GM19023 (cell line): Measurements from ENCODE around the gene NAA10.

Source experiments
- ATAC-seq: cut with Tn5 transposase; IDR thresholded peaks from one replicate; pipeline ENCODE4 v1.9.1; 2021; ENCODE audit warnings: mild to moderate bottlenecking, moderate library complexity; ENCODE audit not compliant: unreplicated experiment

NAA10 gene

DNA sequence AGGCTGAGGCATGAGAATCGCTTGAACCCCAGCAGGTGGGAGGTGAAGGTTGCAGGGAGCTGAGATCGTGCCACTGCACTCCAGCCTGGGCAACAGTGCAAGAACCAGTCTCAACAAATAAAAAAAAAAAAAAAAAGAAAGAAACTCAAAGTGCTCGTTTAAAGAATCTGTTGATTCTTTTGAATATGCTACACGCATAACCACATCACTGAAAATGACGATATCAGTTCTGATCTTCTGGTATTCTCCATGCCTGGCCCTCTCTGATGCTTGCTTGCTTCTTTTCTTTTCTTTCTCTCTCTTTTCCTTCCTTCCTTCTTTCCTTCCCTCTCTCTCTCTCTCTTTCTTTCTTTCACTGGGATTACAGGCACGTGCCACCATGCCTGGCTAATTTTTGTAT lies 23.0 kb downstream of the NAA10 start:
- no peak for ATAC-seq

DNA sequence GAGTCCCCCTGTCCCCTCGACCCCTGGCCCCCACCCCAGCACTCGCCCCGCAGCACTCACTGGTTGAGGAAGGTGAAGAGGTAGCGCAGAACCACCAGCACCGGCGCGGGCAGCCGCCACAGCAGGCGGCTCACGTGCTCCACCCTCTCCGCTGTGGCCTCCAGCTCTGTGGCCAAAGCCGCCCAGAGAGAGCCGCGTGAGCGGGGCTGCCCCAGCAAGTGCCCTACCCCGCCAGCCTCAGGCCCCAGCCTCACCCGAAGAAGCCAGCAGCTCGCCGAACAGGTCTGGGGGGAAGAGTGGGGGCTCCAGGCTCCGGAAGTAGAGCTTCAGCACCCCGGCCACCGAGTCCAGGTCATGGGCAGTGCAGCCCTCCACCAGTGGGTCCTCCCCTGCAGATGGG lies 24.4 kb downstream of the NAA10 start:
- no peak for ATAC-seq

DNA sequence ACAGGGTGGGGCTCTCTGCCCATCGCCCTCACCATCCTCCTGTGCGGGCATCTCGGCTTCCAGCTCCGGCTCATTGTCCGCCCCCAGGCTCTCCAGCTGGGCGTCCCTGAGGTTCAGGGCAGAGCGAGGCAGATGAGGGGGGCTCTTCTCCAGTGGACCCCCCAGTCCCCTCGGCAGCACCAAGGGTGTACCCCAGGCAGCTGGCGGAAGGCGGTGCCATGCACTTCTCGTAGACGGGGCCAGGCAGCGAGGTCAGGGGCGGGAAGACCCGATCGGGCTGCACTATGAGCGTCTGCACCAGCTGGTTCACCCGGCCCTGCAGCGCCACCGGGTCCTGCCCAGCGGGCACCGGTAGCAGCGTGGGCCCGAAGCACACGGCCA lies 24.9 kb downstream of the NAA10 start:
- ATAC-seq: no peak

DNA sequence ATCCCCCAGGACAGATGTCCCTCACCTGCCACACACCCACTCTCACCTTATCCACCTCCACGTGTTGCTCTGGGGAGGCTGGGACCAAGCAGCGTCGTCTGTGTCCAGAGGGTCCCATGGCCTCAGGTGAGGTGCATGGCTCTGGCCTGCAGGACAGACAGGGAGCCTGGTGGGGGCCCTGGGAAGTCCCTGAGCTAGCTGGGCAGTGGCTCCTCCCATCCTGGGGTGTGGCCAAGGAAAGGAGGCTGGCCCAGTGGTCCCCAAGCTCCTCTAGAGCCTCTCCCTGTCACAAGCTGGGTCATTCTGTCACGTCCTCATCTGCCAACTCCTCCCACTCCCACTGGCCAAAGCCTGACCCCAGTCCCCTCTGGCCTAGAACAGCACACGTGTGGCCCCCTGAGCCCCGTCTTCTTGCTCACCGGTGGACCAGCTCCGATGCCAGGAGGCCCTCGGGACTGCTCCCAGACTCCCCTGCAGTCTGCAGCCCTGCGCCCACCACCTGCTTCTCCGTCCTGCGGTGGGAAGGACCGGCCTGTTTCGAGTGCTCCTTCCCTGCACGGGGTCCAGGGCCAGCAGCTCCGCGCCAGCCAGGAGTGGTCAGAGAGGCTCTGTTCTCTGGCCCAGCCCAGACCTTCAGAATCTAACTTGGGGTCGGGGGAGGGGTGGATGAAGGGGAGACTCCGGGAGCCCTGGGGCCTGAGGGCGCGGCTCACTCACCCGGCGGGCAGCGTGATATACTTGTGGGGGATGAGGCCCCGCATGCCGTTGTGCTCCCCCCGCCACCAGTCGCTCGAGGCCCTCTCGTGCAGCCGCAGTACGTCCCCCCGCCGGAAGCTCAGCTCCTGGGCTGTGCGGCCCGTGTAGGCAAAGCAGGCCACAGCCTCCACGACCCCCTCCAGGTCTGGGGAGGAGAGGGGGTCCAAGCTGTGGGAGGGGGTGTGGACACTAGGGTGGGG lies 25.5 kb downstream of the NAA10 start:
- ATAC-seq: no peak

DNA sequence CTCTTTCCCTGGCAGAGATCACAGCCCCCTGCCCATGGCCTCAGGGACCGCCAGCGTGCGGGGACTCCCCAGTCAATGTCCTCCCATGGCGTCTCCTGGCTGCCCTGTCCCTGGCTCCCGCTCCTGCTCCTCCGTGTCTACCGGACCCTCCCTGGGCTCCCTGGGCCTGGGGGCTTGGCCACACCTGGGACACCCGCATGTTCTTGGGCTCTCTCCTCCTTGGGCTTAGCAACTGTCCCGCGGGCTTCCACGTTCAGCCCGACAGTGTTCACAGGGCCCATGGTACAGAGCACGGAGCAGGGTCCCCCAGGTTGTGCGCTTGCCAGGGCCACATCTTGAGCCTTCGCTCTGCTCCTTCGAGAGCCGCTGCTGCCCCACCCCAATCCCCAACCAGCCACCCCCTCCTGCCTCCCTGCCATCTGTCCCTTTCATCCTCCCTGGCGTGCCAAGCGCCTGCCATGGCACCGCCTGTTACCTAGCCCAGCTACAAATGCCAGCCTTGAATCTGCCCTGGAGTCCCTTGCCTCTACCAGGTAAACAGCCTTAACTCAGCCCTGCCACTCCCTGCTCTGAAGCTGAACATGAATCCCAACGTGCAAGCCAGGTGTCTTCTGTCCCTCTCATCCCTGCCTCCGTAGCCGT lies 26.5 kb downstream of the NAA10 start:
- ATAC-seq: no peak

DNA sequence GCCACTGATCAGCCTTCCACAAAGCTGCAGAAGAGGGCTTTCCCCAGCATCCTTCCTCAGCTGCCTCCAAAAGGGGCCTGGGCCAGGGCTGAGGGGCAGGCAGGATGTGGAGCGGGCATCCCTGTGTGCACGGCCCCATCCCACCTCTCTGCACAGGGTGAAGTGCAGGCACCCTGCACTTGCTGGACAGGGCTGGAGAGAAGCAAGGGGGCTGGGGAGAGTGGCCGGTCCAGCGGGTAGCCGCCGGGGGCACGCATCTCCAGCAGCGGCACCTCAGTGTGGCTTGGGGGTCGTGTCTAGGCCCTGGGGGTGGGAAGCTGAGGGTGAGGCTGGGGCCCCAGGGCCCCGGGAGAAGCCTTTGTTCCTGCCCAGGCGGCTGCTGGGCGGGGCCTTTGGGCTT lies 27.4 kb downstream of the NAA10 start:
- no peak for ATAC-seq

DNA sequence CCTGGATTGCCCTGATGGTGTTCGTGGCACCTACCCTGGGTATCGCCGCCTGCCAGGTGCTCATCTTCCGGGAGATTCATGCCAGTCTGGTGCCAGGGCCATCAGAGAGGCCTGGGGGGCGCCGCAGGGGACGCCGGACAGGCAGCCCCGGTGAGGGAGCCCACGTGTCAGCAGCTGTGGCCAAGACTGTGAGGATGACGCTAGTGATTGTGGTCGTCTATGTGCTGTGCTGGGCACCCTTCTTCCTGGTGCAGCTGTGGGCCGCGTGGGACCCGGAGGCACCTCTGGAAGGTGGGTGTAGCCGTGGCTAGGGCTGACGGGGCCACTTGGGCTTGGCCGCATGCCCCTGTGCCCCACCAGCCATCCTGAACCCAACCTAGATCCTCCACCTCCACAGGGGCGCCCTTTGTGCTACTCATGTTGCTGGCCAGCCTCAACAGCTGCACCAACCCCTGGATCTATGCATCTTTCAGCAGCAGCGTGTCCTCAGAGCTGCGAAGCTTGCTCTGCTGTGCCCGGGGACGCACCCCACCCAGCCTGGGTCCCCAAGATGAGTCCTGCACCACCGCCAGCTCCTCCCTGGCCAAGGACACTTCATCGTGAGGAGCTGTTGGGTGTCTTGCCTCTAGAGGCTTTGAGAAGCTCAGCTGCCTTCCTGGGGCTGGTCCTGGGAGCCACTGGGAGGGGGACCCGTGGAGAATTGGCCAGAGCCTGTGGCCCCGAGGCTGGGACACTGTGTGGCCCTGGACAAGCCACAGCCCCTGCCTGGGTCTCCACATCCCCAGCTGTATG lies 28.5 kb downstream of the NAA10 start:
- ATAC-seq: no peak

DNA sequence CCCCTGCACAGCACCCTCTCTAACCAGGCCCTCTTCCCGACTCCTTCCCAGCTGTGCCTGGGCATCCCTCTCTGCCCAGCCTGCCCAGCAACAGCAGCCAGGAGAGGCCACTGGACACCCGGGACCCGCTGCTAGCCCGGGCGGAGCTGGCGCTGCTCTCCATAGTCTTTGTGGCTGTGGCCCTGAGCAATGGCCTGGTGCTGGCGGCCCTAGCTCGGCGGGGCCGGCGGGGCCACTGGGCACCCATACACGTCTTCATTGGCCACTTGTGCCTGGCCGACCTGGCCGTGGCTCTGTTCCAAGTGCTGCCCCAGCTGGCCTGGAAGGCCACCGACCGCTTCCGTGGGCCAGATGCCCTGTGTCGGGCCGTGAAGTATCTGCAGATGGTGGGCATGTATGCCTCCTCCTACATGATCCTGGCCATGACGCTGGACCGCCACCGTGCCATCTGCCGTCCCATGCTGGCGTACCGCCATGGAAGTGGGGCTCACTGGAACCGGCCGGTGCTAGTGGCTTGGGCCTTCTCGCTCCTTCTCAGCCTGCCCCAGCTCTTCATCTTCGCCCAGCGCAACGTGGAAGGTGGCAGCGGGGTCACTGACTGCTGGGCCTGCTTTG lies 29.2 kb downstream of the NAA10 start:
- no peak for ATAC-seq

DNA sequence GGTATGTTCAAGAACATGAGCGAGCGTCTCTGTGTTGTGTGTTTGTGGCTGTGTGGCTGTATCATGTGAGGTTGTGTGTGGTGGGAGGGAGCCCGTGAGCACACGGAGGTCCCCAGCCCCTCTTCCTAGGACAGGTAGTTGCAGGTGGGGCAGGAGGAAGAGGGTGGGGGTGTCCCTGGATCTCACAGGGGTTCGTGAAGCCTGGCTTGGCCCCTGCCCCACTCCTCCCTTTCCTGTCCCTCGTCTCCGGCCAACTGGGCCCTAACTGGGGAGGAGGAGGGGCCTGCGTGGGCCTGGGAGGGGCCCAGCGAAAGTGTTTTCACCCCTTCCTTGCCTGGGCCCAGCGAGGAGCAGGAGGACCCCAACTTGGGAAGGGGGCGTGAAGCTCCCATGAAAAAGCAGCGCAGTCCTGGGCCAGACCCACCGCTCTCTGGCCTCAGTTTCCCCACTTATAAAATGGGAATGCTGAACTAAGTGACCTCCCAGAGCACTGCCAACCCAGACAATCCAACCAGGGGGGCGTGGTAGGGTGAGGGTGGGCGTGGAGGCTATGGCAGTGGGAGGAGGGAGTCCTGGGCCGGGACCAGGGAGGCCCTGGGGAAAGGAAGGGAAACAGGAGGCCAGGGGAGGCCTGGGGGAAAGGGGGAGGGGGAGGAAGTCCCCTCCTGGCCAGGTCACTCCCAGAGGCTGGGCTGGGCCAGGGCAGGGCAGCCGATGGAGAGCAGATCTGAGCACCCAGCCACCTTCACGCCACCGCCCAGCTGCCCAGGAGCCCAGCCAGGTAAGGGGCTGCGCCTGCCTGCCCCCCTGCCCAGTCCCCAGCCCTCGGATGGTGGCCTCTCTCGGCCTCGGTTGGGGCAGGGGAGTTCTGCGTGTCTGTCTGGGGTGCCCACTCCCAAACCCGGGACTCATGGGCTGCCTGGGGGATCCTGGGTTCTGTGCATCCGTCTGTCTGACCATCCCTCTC lies 30.6 kb downstream of the NAA10 start, which contains the start of gene AVPR2:
TSS of gene AVPR2 (plus strand) at position 683 of the 967 bp plus-strand sequence. CDS start 473 bp downstream, outside the sequence.
- ATAC-seq: no peak

DNA sequence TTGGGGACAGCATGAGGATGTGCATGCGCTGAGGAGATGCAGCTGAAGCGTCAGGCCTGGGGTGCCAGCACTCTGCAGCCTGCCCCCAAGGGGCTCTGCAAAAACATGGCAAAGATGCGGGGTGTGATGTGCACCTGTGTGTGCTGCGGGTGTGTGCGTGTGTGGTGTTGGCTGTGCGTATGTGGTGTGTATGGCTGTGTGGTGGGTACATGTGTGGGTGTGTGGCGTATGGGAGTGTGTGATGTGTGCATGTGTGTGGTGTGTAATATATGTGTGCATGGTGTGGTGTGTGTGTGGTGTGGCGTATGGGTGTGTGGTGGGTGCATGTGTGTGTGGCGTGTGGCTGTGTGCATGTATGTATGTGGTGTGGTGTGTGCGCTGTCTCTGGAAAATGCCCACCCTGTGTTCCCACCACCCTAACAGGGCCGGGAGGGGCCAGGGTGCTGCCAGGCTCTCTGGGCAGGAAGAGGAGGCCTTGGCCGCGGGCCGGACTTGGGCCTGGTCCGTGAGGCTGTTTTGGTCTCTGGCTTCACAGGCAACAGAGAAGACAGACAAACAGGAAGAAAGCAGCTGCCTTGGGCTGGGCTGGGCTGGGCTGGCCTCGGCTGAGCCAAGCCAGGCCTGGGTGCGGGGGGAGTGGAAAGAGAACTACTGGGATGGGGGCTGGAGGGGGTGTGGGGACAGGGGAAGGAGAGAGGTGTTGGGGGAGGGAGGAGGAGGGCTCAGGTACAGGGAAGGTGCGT lies 31.4 kb downstream of the NAA10 start:
- no peak for ATAC-seq

DNA sequence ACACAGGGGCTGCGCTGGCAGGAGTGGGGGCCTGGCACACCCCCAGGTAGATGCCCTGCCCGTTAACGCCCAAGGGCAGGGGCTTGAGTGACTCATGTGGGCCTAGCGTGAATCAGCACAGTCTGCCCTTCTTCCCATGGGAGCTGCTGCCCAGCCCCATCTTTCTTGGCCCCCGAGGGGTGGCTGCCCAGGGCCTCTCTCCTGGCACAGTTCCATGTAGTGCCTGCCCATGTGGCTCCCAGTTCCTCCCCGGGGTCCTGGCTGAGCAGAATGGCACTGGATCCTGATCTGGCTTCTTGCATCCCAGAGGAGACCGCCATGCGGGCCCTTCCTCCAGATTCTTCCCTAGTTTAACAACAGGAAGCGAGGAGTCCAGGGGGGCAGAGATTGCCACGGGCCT lies 32.5 kb downstream of the NAA10 start:
- no peak for ATAC-seq

DNA sequence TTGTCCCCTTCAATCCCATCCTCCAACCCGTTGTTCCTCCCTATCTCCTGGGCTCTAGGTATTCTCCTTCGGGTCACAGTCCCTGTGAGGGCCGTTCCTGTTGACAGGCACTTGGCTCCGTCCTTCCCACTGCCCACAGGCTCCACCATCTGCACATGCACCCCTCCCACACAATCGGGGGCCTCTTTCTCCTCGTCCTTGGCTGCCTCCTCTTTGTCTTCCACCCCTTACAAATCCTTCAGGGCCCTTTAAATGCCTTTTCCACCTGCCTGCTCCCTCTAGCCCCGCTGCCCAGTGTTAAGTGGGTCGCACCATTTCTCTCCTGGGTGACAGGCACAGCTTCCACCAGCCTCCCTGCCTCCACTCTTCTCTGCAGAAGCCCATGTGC lies 33.1 kb downstream of the NAA10 start:
- ATAC-seq: no peak

DNA sequence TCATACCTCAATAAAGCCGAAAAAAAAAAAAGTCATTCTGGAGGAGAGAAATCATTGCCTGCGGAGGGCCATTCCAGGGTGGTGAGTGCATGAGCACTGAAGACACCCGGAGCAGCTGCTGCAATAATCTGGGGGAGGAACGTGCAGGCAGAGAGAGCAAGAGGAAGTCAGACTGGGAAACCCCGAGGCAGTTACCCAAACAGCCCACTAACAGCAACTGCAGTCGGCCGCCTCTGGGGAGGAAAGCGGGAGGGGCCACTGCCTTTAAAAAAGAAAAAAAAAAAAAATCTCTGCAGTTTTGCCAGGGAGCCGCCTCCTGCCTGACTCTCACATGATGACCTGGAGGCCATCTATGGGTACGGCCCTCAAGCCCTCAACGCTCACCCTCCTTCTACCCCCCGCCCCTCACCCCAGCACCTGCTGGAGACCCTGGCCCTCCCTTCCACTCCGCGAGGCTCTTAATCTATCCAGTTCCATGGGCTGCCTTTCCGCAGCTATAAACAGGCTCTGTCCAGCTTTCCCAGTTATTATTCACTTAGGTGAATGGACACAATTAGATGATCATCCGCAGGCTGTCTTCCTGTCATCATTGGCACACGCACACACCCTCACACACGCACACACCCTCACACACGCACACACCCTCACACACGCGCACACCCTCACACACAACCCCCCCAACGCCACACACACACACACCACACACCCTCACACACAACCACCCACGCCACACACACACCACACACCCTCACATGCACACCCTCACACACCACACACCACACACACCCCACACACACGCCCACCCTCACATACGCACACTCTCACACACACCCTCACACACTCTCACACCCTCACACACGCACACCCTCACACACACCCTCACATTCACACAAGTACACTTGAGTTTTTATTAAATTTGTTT lies 33.7 kb downstream of the NAA10 start:
- ATAC-seq: peak; percentile 69

DNA sequence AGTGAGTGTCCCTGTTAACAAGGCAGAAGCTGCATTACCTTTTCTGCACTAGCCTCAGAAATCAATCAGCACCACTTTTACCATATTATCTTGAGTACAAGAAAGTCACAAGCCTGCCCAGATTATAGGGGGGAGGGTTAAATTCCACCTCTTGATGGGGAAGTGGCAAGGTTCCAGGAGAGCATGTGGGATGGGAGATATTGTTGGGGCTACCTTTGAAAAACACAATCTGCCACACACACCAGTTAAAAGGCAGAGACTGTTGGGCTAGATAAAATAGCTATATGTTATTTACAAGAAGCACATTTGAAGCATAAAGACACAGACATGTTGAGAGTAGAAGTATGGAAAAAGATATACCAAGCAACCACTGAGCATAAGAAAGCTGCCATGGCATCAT lies 36.9 kb downstream of the NAA10 start:
- ATAC-seq: no peak

DNA sequence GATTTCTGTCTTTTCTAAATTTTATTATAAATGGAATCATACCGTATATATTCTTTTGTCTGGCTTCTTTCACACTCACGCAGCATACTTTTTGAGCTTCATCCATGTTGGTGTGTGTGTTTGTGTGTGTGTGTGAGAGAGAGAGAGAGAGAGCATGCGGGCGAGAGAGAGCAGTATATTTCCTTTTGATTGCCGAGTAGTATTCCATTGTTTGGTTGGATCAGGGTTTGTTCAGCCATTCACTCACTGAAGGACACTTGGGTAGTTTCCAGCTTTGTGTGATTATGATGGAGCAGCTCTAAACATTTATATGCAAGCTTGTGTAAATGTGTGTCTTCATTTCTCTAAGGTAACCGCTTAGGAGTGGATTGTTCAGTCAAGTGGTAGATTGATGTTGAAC lies 45.7 kb downstream of the NAA10 start:
- no peak for ATAC-seq

DNA sequence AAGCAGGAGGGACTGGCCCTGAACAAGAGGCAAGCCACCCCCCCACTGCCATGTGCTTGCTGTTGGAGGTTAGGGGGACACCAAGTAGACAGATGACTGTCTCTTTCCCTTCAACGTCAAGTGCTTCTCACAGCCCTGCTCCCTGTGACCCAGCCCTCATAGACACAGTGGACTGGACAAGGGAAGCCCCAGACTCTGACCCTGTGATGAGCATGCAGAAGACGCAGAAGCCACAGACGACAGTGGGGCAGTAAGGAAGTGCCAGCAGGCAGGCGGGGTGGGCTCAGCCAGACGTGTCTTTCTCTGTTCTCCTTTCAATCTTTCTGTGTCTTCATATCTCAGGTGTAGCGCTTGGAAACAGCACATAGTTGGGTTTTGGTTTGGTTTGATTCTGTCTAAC lies 46.5 kb downstream of the NAA10 start:
- no peak for ATAC-seq

DNA sequence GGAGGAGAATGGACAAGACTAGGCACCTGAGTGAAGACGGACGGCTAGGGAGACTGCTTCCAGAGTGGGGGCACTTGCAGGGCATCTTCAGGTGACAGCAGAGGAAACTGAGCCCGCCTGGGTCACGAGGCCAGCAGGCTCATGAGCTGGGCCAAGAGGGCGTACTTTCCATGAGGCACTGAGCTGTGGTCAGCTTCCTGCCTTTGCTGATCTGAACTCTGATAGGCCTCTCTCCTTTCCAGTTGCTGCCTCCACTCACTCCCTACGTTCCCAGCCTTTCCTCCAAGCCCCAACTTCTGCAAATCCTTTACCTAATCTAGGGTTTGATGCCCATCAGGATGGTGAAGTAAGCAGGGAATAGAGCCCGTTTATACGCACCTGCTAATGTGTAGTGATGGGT lies 47.5 kb downstream of the NAA10 start:
- no peak for ATAC-seq

DNA sequence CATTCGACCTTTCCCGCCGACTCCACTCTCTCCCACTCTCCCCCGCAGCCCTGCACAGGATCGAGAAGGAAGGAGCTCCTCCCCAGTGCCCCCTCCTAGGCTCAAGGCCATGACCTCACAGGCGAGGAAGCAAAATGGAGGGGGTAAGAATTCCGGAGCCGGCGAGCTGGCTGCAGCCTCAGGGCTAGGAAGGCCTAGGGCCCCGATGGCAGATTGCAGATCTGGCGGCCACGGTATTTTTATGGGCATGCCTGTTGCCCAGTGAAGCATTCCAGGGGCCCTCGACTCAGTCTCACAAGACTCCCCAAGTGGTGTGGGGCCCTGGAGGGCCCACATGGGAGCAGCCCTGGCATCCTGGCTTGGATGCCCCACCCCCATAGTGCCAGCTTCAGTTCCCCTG lies 47.9 kb downstream of the NAA10 start:
- ATAC-seq: no peak
